KOPT-K1 (cell line): ENCODE data around the gene GOLGA6B.
"Not testable (repeated sequence)": the region's sequence is repeated elsewhere in the genome, so short reads cannot be mapped to it uniquely, and the experiment has no call there.

ENCODE experiments used
- H3K27ac ChIP-seq: fragments of 200-600 bp; sonication (generic); 2 replicates; pipeline ENCODE4 v1.5.1; 2016; ENCODE audit warnings: antibody characterized with exemption, mild to moderate bottlenecking, low read depth, low read length; ENCODE audit not compliant: poor library complexity, severe bottlenecking
- H3K36me3 ChIP-seq: fragments of 200-600 bp; sonication (generic); 2 replicates; pipeline ENCODE4 v1.5.1; 2017; ENCODE audit warnings: antibody characterized with exemption, mild to moderate bottlenecking, low read length, moderate library complexity; ENCODE audit not compliant: insufficient read depth
- H3K9me3 ChIP-seq: fragments of 200-600 bp; sonication (generic); 2 replicates; pipeline ENCODE4 v1.5.1; 2017; ENCODE audit warnings: antibody characterized with exemption, low read length, mild to moderate bottlenecking; ENCODE audit not compliant: insufficient read depth, poor library complexity, severe bottlenecking

Gene GOLGA6B

GRCh38 chr15:72639759-72640483 lies 14.6 kb upstream of the GOLGA6B start:
- not testable (repeated sequence) for H3K27ac ChIP-seq, H3K9me3 ChIP-seq

GRCh38 chr15:72642271-72642670 lies 12.2 kb upstream of the GOLGA6B start:
- not testable (repeated sequence) for H3K9me3 ChIP-seq, H3K27ac ChIP-seq, H3K36me3 ChIP-seq

More at GRCh38 chr15:72639759-72640483, 14.6 kb upstream of the GOLGA6B start:
- not testable (repeated sequence) for H3K36me3 ChIP-seq

GRCh38 chr15:72648631-72649253 lies 5.8 kb upstream of the GOLGA6B start:
- not testable (repeated sequence) for H3K9me3 ChIP-seq, H3K27ac ChIP-seq, H3K36me3 ChIP-seq

- H3K36me3 ChIP-seq, H3K9me3 ChIP-seq, H3K27ac ChIP-seq: not testable (repeated sequence)
These were observed 1.5 kb downstream of the GOLGA6B start for GRCh38 chr15:72656014-72656413.

GRCh38 chr15:72661081-72661480 lies 6.6 kb downstream of the GOLGA6B start:
- H3K9me3 ChIP-seq, H3K27ac ChIP-seq, H3K36me3 ChIP-seq: not testable (repeated sequence)

GRCh38 chr15:72663931-72664330 lies 9.4 kb downstream of the GOLGA6B start:
- H3K9me3 ChIP-seq, H3K27ac ChIP-seq, H3K36me3 ChIP-seq: not testable (repeated sequence)

- not testable (repeated sequence) for H3K9me3 ChIP-seq, H3K27ac ChIP-seq, H3K36me3 ChIP-seq
These were observed 11.2 kb downstream of the GOLGA6B start for GRCh38 chr15:72665706-72666105.

- H3K36me3 ChIP-seq, H3K9me3 ChIP-seq, H3K27ac ChIP-seq: not testable (repeated sequence)
These were observed 15.3 kb downstream of the GOLGA6B start for GRCh38 chr15:72669803-72670202.

GRCh38 chr15:72670656-72671352 lies 16.3 kb downstream of the GOLGA6B start:
- not testable (repeated sequence) for H3K36me3 ChIP-seq, H3K9me3 ChIP-seq, H3K27ac ChIP-seq

GRCh38 chr15:72671525-72671924 lies 17.0 kb downstream of the GOLGA6B start:
- Histone ChIP-seq H3K9me3 (no peaks in the 10 kb centered on the region), H3K36me3 (no peaks in the 10 kb centered on the region), H3K27ac (no peak overlapping the region)

GRCh38 chr15:72676838-72677237 lies 22.3 kb downstream of the GOLGA6B start:
- Histone ChIP-seq H3K27ac (no peak overlapping the region), H3K36me3 (no peaks in the 10 kb centered on the region), H3K9me3 (no peaks in the 10 kb centered on the region)

- Histone ChIP-seq H3K27ac (no peak overlapping the region), H3K36me3 (no peaks in the 10 kb centered on the region), H3K9me3 (no peaks in the 10 kb centered on the region)
These were observed 26.4 kb downstream of the GOLGA6B start for GRCh38 chr15:72680931-72681330.

- H3K9me3 ChIP-seq = no peaks in the 10 kb centered on the region
- H3K27ac ChIP-seq = no peak overlapping the region
- H3K36me3 ChIP-seq = no peaks in the 10 kb centered on the region
These were observed 28.3 kb downstream of the GOLGA6B start for GRCh38 chr15:72682772-72683171.

GRCh38 chr15:72685301-72685924 lies 30.9 kb downstream of the GOLGA6B start:
- H3K36me3 ChIP-seq = no peaks in the 10 kb centered on the region

More at GRCh38 chr15:72685301-72685924, 30.9 kb downstream of the GOLGA6B start:
- Histone ChIP-seq H3K9me3 (no peaks in the 10 kb centered on the region), H3K27ac (peak overlapping the region; percentile 71)
